ENCODE data around the gene ANKRD33. TPM values are rescaled to one million over a fixed set of nuclear protein-coding genes. Genes with fewer than 3 reads are reported as not detected.
A peak's percentile ranks its signal among the peaks of the same experiment; 100 is the strongest.

Gene ANKRD33
- total RNA-seq, 1 donor from 2014 or later = not detected

GRCh38 chr12:51901121-51901817 is 13.4 kb downstream of the ANKRD33 start:
- no peaks in the 10 kb centered on the region for H3K36me3 ChIP-seq
- H3K27me3 ChIP-seq (ENCODE audit: low read depth) = peaks cover 6% of the 10 kb centered on the region
- peaks cover 4% of the 10 kb centered on the region for H3K9me3 ChIP-seq (replicated peaks)
- no peak for DNase-seq
- no peak overlapping the region for H3K4me3 ChIP-seq
- no peak for TF ChIP-seq CTCF (IDR thresholded peaks at IDR 0.05; ENCODE audit: borderline replicate concordance)
- intact Hi-C loops (cut with micrococcal nuclease) = no loop called here
- no peak overlapping the region for H3K27ac ChIP-seq (replicated peaks)
- peaks cover 57% of the 10 kb centered on the region for H3K4me1 ChIP-seq

GRCh38 chr12:51901881-51902280 is 14.0 kb downstream of the ANKRD33 start:
- DNase-seq = no peak
- H3K27me3 ChIP-seq (ENCODE audit: low read depth) = peaks cover 12% of the 10 kb centered on the region
- intact Hi-C loops (cut with micrococcal nuclease) = no loop called here
- H3K9me3 ChIP-seq (replicated peaks) = peaks cover 4% of the 10 kb centered on the region
- H3K4me3 ChIP-seq = no peak overlapping the region
- H3K27ac ChIP-seq (replicated peaks) = no peak overlapping the region
- no peak for TF ChIP-seq CTCF (IDR thresholded peaks at IDR 0.05; ENCODE audit: borderline replicate concordance)
- peaks cover 57% of the 10 kb centered on the region for H3K4me1 ChIP-seq
- H3K36me3 ChIP-seq = no peaks in the 10 kb centered on the region

GRCh38 chr12:51904951-51905470 is 17.1 kb downstream of the ANKRD33 start:
- no peak for TF ChIP-seq CTCF (IDR thresholded peaks at IDR 0.05; ENCODE audit: borderline replicate concordance)
- Histone ChIP-seq H3K27me3 (ENCODE audit: low read depth) (peaks cover 31% of the 10 kb centered on the region), H3K27ac (replicated peaks) (peak overlapping the region; percentile 94), H3K36me3 (peaks cover 3% of the 10 kb centered on the region), H3K9me3 (replicated peaks) (peaks cover 4% of the 10 kb centered on the region), H3K4me1 (peaks cover 62% of the 10 kb centered on the region), H3K4me3 (peak overlapping the region; percentile 74)
- DNase-seq = no peak
- intact Hi-C loops (cut with micrococcal nuclease) = no loop called here

GRCh38 chr12:51905471-51906429 is 17.8 kb downstream of the ANKRD33 start:
- Histone ChIP-seq H3K4me1 (peaks cover 70% of the 10 kb centered on the region), H3K36me3 (peaks cover 3% of the 10 kb centered on the region), H3K27ac (replicated peaks) (peak overlapping the region; percentile 94), H3K4me3 (peak overlapping the region; percentile 74), H3K27me3 (ENCODE audit: low read depth) (peaks cover 31% of the 10 kb centered on the region), H3K9me3 (replicated peaks) (peaks cover 4% of the 10 kb centered on the region)
- peak; percentile 87 for DNase-seq
- intact Hi-C loops (cut with micrococcal nuclease) = no loop called here
- no peak for TF ChIP-seq CTCF (IDR thresholded peaks at IDR 0.05; ENCODE audit: borderline replicate concordance)

- intact Hi-C loops (cut with micrococcal nuclease) = no loop called here
- DNase-seq = no peak
- TF ChIP-seq CTCF (IDR thresholded peaks at IDR 0.05; ENCODE audit: borderline replicate concordance) = no peak
- Histone ChIP-seq H3K36me3 (peaks cover 3% of the 10 kb centered on the region), H3K27me3 (ENCODE audit: low read depth) (peaks cover 31% of the 10 kb centered on the region), H3K9me3 (replicated peaks) (peaks cover 4% of the 10 kb centered on the region), H3K4me3 (peak overlapping the region; percentile 74), H3K4me1 (peaks cover 78% of the 10 kb centered on the region), H3K27ac (replicated peaks) (peak overlapping the region; percentile 94)
Observed at GRCh38 chr12:51906430-51907082, 18.7 kb downstream of the ANKRD33 start.
